Colonic mucosa (tissue), 4 donors: ENCODE results near the gene SOSTDC1. TPM values are rescaled to one million over a fixed set of nuclear protein-coding genes. Genes with fewer than 3 reads are reported as not detected.
A peak's percentile ranks its signal among the peaks of the same experiment; 100 is the strongest.

Source experiments
- DNase-seq: peaks from one replicate; pipeline ENCODE4 v3.0.0-alpha.2; 2020
- H3K27ac ChIP-seq: fragments of 200-600 bp; one replicate; pipeline ENCODE4 v1.8.0; 2021
- H3K27me3 ChIP-seq: fragments of 200-600 bp; one replicate; pipeline ENCODE4 v1.8.0; 2021
- H3K36me3 ChIP-seq: fragments of 200-600 bp; one replicate; pipeline ENCODE4 v1.8.0; 2021
- H3K4me1 ChIP-seq: fragments of 200-600 bp; one replicate; pipeline ENCODE4 v1.8.0; 2021; ENCODE audit warnings: mild to moderate bottlenecking
- H3K4me3 ChIP-seq: fragments of 200-600 bp; one replicate; pipeline ENCODE4 v1.8.0; 2021
- H3K9ac ChIP-seq, 2 donors: one replicate each; pipeline ENCODE4 v1.7.0; 2013; ENCODE audit warnings: control low read depth in 2 of 2, low read depth in 2 of 2, low read length in 2 of 2
- H3K9me3 ChIP-seq: fragments of 200-600 bp; one replicate; pipeline ENCODE4 v1.8.0; 2021
- intact Hi-C: fragments of 100-400 bp; cut with DNase I; formaldehyde crosslinking; loops from one replicate; pipeline ENCODE4 v1.14.1; 2022
- total RNA-seq, 2 donors: library from RNA; stranded (reverse); fragmentation: NEBNext Ultra II Directional in 1 of 2; extraction: Animal tissue kit (Norgen Biotek cat#: 25700) in 1 of 2; gene quantifications; one replicate each; pipeline ENCODE4 v1.2.1, GENCODE V29; 2021
- TF ChIP-seq, protein P1 (sequence below): fragments of 200-600 bp; IDR thresholded peaks from one replicate; pipeline ENCODE4 v1.8.0; 2022; ENCODE audit warnings: antibody characterized with exemption, mild to moderate bottlenecking
- donor health status: healthy.
- donor health status: DM: no; HTN: no; CAD: no.
- donor health status: DM: no; HTN: no; CAD: no.

Gene SOSTDC1
- total RNA-seq, 2 donors from 2014 or later = 4.7 to 7.2 TPM

DNA sequence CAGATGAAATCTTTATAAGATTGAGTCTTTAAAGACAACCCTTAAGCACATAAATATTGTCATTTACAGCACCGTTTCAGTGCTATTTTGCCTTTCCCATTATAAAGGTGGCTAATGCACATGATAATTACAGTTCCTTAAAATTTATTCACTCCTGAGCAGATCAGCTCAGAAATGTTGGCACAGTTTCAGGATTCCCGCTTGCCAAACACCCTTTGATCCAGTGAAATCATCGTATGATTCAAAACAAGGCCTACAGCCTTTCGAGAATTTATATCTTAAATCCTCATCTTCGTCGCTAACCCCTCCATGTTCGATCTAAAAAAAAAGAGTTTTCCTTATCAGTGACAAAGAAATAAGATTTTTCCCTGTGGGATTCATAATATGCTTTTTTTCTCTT is 14.1 kb upstream of the SOSTDC1 start:
- no peaks in the 10 kb centered on the region for H3K36me3 ChIP-seq
- peak; percentile 53 for DNase-seq
- TF ChIP-seq, protein P1, sequence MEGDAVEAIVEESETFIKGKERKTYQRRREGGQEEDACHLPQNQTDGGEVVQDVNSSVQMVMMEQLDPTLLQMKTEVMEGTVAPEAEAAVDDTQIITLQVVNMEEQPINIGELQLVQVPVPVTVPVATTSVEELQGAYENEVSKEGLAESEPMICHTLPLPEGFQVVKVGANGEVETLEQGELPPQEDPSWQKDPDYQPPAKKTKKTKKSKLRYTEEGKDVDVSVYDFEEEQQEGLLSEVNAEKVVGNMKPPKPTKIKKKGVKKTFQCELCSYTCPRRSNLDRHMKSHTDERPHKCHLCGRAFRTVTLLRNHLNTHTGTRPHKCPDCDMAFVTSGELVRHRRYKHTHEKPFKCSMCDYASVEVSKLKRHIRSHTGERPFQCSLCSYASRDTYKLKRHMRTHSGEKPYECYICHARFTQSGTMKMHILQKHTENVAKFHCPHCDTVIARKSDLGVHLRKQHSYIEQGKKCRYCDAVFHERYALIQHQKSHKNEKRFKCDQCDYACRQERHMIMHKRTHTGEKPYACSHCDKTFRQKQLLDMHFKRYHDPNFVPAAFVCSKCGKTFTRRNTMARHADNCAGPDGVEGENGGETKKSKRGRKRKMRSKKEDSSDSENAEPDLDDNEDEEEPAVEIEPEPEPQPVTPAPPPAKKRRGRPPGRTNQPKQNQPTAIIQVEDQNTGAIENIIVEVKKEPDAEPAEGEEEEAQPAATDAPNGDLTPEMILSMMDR = no peak
- no peaks in the 10 kb centered on the region for H3K9me3 ChIP-seq
- no peak overlapping the region for H3K9ac ChIP-seq
- intact Hi-C loops = no loop called here
- no peaks in the 10 kb centered on the region for H3K27me3 ChIP-seq
- H3K27ac ChIP-seq = no peak overlapping the region
- no peaks in the 10 kb centered on the region for H3K4me1 ChIP-seq
- H3K4me3 ChIP-seq = no peak overlapping the region

DNA sequence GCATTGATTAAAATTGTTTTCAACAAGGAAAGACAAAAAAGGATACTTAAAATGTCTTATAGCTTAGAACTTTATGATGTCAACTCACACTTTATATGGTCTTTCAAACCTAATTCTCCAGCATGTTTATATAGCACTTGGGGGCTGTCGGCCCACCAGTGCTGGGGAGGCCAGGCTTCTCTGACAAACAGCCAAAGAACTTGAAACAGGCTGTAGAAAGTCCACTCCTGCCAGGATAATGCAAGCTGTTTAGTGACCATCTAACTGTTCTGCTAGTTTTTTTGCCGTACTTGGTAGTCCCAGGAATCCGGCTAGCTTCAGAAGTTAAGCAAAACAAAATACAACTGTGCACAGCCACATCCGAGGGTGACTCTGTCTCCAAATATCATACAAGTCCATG is 13.6 kb upstream of the SOSTDC1 start:
- TF ChIP-seq, protein P1 = no peak
- H3K9ac ChIP-seq = no peak overlapping the region
- no peaks in the 10 kb centered on the region for H3K36me3 ChIP-seq
- no peaks in the 10 kb centered on the region for H3K27me3 ChIP-seq
- H3K4me3 ChIP-seq = no peak overlapping the region
- intact Hi-C loops = no loop called here
- no peak for DNase-seq
- H3K4me1 ChIP-seq = no peaks in the 10 kb centered on the region
- H3K9me3 ChIP-seq = no peaks in the 10 kb centered on the region
- no peak overlapping the region for H3K27ac ChIP-seq

DNA sequence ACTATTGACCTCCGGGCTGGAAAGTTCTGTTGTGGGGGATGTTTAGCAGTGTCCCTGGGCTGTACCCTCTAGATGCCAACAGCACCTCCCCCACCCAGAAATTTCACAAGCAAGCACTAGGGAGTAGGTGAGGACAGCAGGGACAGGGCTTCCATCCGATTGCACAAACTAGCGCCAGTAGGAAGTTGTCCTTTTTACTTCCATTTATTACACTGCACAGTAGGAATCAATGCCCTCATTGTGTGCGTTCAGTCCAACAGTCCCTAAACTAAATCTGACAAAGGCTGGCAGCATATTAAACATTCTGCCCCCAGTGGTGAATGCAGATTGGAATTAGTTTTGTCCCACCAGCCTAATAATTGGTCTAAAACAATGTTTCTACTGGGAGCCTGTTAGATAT is 6.4 kb upstream of the SOSTDC1 start:
- no peaks in the 10 kb centered on the region for H3K4me1 ChIP-seq
- no peak overlapping the region for H3K27ac ChIP-seq
- no peak for DNase-seq
- intact Hi-C loops = no loop called here
- TF ChIP-seq, protein P1 = no peak
- H3K27me3 ChIP-seq = no peaks in the 10 kb centered on the region
- no peak overlapping the region for H3K9ac ChIP-seq
- no peaks in the 10 kb centered on the region for H3K36me3 ChIP-seq
- no peak overlapping the region for H3K4me3 ChIP-seq
- H3K9me3 ChIP-seq = no peaks in the 10 kb centered on the region

DNA sequence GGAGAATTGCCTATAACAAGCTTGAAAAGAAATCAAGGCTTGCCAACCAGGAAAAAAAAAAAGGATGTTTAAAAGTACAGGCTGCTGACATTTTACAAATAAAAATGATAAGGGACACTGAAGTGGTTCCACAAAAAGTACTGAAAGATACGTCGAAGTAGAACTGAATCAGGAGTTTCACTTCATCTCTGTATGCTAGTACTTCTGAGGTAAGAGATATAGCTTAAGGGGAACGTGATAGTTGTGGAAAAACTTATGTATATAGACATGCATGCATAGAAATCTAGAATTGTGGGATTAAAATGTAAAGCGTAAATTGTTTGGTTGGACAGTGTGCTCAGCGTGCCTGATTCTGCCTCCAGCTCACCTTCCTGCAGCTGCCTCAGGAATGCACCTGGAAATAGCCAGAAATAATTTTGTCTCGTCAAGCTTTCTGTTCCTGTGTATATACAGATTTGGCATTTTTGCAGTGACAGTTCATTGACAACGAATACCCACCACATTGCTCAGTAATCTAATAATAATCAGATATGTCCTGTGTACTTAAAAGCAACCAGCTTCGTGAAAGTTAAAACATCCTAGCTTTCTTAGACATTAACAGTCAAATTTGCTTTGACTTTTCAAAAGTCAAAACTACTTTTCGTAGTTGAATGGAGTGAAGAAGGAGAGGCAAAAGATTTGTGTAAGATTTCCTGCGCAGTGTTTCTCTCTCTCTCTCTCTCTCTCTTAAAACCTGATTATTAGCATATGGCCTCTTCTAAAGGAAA is 1.4 kb downstream of the SOSTDC1 start:
- Histone ChIP-seq H3K9me3 (no peaks in the 10 kb centered on the region), H3K9ac (peak overlapping the region in 1 of 2 donors; percentile 48), H3K36me3 (no peaks in the 10 kb centered on the region), H3K27ac (no peak overlapping the region), H3K4me3 (peak overlapping the region; percentile 2), H3K27me3 (no peaks in the 10 kb centered on the region), H3K4me1 (no peaks in the 10 kb centered on the region)
- intact Hi-C loops = no loop called here
- TF ChIP-seq, protein P1 = no peak
- no peak for DNase-seq

DNA sequence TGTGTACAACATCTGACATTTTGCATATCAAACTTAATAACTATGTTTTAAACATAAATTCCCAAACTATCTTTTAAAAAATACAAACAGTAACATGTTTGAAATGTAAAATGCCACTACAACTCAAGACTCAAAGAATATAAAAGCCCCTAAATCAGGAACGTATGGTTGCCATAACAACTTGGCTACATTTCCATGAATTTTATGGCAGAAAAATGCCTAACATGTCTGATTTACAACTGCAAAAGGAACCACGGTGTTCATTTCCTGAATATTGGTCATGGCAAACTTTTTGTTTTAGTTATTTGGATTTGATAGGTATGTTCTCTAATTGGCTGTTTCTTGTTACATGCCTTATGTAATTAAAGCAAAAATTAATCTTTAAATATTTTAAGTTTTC is 2.0 kb downstream of the SOSTDC1 start:
- H3K27ac ChIP-seq = no peak overlapping the region
- H3K4me3 ChIP-seq = no peak overlapping the region

More for the DNA sequence above, 2.0 kb downstream of the SOSTDC1 start:
- Histone ChIP-seq H3K36me3 (no peaks in the 10 kb centered on the region), H3K27me3 (no peaks in the 10 kb centered on the region), H3K9me3 (no peaks in the 10 kb centered on the region), H3K9ac (no peak overlapping the region), H3K4me1 (no peaks in the 10 kb centered on the region)
- intact Hi-C loops = no loop called here
- DNase-seq = no peak
- TF ChIP-seq, protein P1 = no peak
